ENCODE measurements around the gene KIAA0586. TPM values are rescaled to one million over a fixed set of nuclear protein-coding genes. Genes with fewer than 3 reads are reported as not detected.

Gene KIAA0586
- polyA plus RNA-seq (2013, experiment 1 of 2) = 7.9 TPM
- polyA plus RNA-seq (2013, experiment 2 of 2) = 7.7 TPM

DNA sequence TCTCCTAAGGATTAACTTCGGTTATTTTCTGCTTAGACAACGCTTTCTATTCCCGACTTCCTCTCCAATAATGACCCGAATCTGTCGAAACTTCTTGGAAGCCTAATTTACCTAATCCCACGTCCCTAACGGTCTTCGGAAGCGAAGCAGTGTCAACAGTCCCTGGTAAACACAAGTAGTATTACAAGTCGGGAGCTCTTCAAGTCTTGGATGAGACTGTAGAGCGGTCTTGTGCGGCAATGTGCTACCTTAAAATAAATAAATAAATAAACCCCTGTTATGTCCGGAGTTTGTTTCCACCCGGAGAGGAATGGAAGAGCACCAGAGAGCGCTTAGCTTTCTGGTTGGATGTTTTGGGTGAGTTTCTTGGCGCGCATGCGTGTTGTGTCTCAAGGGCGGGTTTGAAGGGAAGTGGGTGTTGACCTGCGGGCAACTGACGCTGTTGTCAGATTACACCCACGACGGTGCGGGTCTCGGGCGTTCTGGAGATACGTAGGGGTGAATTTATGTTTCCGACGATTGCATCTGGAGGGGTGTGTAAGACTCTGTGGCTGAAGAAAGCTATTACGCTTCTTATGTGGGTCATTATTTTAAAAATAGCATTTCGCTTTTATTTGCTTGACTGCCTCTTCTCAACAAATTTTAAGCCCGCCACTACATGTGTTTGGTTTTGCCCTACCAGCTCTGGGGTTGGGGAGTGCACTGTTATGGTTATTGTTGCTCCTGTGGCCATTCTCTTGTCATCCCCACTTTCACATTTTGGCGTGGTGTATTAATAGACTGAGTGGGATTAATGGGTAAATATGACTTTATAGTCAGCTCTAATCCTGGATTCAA, at the start of gene KIAA0586, which contains the start of gene TIMM9:
Gene KIAA0586 (plus strand): TSS at position 439 of the 837 bp plus-strand sequence. CDS start 546 bp downstream, outside the sequence.
Gene TIMM9 (minus strand): TSS at position 251 of the 837 bp plus-strand sequence. CDS start 15,586 bp downstream, outside the sequence.
- no peak within 1 kb of the TSS for H2BK5ac ChIP-seq (ENCODE audit: low read depth, low read length, poor library complexity, severe bottlenecking)
- peak within 1 kb of the TSS in 1 of 2 experiments; percentile 54 for H3K4ac ChIP-seq (ENCODE audit: low read depth in 1 of 2, low read length in 2 of 2)
- H3K4me1 ChIP-seq (ENCODE audit: control insufficient read depth, insufficient read depth, low read depth, low read length) = peaks cover 1% of the 10 kb centered on the region
- no peaks in the 10 kb centered on the region for H3K27me3 ChIP-seq (ENCODE audit: control insufficient read depth in 1 of 2, insufficient read depth in 1 of 2, low read length in 2 of 2)
- H3K4me3 ChIP-seq (ENCODE audit: insufficient read depth in 1 of 2, low read depth in 1 of 2, low read length in 2 of 2) = peak within 1 kb of the TSS; percentile 86 to 90
- no peak within 1 kb of the TSS for H4K91ac ChIP-seq (ENCODE audit: low read length)
- peak; percentile 99 for DNase-seq
- peak within 1 kb of the TSS in 1 of 2 experiments; percentile 89 for H3K14ac ChIP-seq (ENCODE audit: low read length in 2 of 2)
- no peak within 1 kb of the TSS for H2BK15ac ChIP-seq (ENCODE audit: low read depth, poor library complexity, severe bottlenecking)
- no peaks in the 10 kb centered on the region for H3K9me3 ChIP-seq (ENCODE audit: control insufficient read depth, low read length)
- H2AK5ac ChIP-seq (ENCODE audit: low read length, severe bottlenecking) = no peak within 1 kb of the TSS
- H3K79me1 ChIP-seq (replicated peaks; ENCODE audit: low read length, poor library complexity, severe bottlenecking) = peaks cover 6% of the 10 kb centered on the region
- no peak within 1 kb of the TSS for H2BK12ac ChIP-seq (ENCODE audit: low read length in 2 of 2)
- WGBS = under 1% methylated on average over 21 of the region's 33 CpGs
- H3K36me3 ChIP-seq (ENCODE audit: control insufficient read depth in 1 of 2, insufficient read depth in 2 of 2, low read depth in 1 of 2, low read length in 2 of 2) = peaks cover 0 to 35% of the 10 kb centered on the region in 2 experiments
- peak within 1 kb of the TSS; percentile 89 for H4K8ac ChIP-seq (ENCODE audit: low read length)
- H3K4me2 ChIP-seq (ENCODE audit: low read length, poor library complexity, severe bottlenecking) = peak within 1 kb of the TSS; percentile 89
- peak within 1 kb of the TSS; percentile 37 to 74 for H3K18ac ChIP-seq (ENCODE audit: low read depth in 1 of 2, low read length in 2 of 2)
- peak within 1 kb of the TSS; percentile 97 for H3K27ac ChIP-seq (ENCODE audit: low read length, poor library complexity, severe bottlenecking)
- peak within 1 kb of the TSS; percentile 7 for H2AFZ ChIP-seq (ENCODE audit: low read depth, low read length)
- H2BK120ac ChIP-seq (ENCODE audit: low read depth, low read length) = peak within 1 kb of the TSS; percentile 24
- H3K23ac ChIP-seq (ENCODE audit: low read length in 2 of 2) = no peak within 1 kb of the TSS
- peak within 1 kb of the TSS; percentile 99 for H3K9ac ChIP-seq (ENCODE audit: low read length)

DNA sequence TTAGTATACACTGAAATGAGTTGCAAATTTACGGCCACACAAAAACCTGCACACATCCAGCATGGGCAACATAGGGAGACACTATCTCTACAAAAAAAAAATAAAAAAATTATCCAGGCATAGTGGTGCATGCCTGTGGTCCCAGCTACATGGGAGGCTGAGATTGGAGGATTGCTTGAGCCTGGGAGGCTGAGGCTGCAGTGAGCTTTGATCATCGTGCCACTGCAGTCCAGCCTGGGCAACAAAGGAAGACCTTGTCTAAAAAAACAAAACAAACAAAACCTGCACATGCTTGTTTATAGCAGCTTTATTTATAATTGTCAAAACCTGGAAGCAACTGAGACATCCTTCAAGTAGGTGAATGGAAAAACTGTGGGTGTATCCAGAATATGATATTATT, 36.7 kb upstream of the KIAA0586 start:
- WGBS = 96% methylated on average over 2 of the region's 2 CpGs

DNA sequence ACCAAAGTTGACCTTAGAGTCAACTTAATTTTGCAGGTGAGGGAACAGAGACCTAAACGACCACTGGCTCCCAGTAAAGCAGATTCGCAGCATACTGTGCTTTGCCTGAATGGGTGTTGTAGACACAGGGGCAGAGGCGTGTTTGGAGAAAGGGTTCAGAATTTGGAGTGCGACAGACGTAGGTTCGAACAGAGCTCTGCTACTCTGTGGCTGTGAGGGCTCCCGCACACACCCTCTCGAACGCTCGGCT, 32.0 kb upstream of the KIAA0586 start:
- 6% methylated on average over 10 of the region's 10 CpGs for WGBS
- H2BK12ac ChIP-seq (ENCODE audit: low read length in 2 of 2) = no peak overlapping the region
- no peak overlapping the region for H4K91ac ChIP-seq (ENCODE audit: low read length)
- no peaks in the 10 kb centered on the region for H3K79me1 ChIP-seq (replicated peaks; ENCODE audit: low read length, poor library complexity, severe bottlenecking)
- peak overlapping the region in 1 of 2 experiments; percentile 0 for H3K14ac ChIP-seq (ENCODE audit: low read length in 2 of 2)
- peak overlapping the region; percentile 59 to 75 for H3K4me3 ChIP-seq (ENCODE audit: insufficient read depth in 1 of 2, low read depth in 1 of 2, low read length in 2 of 2)
- H3K18ac ChIP-seq (ENCODE audit: low read depth in 1 of 2, low read length in 2 of 2) = peak overlapping the region; percentile 13 to 42
- peak overlapping the region; percentile 79 for H3K9ac ChIP-seq (ENCODE audit: low read length)
- H3K23ac ChIP-seq (ENCODE audit: low read length in 2 of 2) = no peak overlapping the region
- no peak overlapping the region for H2BK15ac ChIP-seq (ENCODE audit: low read depth, poor library complexity, severe bottlenecking)
- no peaks in the 10 kb centered on the region for H3K36me3 ChIP-seq (ENCODE audit: control insufficient read depth in 1 of 2, insufficient read depth in 2 of 2, low read depth in 1 of 2, low read length in 2 of 2)
- H3K9me3 ChIP-seq (ENCODE audit: control insufficient read depth, low read length) = no peaks in the 10 kb centered on the region
- H3K4me2 ChIP-seq (ENCODE audit: low read length, poor library complexity, severe bottlenecking) = peak overlapping the region; percentile 95
- peak overlapping the region; percentile 84 for H2AFZ ChIP-seq (ENCODE audit: low read depth, low read length)
- no peak for DNase-seq
- peak overlapping the region; percentile 93 for H4K8ac ChIP-seq (ENCODE audit: low read length)
- H2BK5ac ChIP-seq (ENCODE audit: low read depth, low read length, poor library complexity, severe bottlenecking) = no peak overlapping the region
- H3K4ac ChIP-seq (ENCODE audit: low read depth in 1 of 2, low read length in 2 of 2) = peak overlapping the region in 1 of 2 experiments; percentile 34
- H2AK5ac ChIP-seq (ENCODE audit: low read length, severe bottlenecking) = no peak overlapping the region
- no peaks in the 10 kb centered on the region for H3K27me3 ChIP-seq (ENCODE audit: control insufficient read depth in 1 of 2, insufficient read depth in 1 of 2, low read length in 2 of 2)
- no peak overlapping the region for H2BK120ac ChIP-seq (ENCODE audit: low read depth, low read length)
- peaks cover 9% of the 10 kb centered on the region for H3K4me1 ChIP-seq (ENCODE audit: control insufficient read depth, insufficient read depth, low read depth, low read length)
- H3K27ac ChIP-seq (ENCODE audit: low read length, poor library complexity, severe bottlenecking) = no peak overlapping the region

More for the DNA sequence above, 36.7 kb upstream of the KIAA0586 start:
- Histone ChIP-seq H3K27me3 (ENCODE audit: control insufficient read depth in 1 of 2, insufficient read depth in 1 of 2, low read length in 2 of 2) (no peaks in the 10 kb centered on the region), H3K4me3 (ENCODE audit: insufficient read depth in 1 of 2, low read depth in 1 of 2, low read length in 2 of 2) (no peak overlapping the region), H3K14ac (ENCODE audit: low read length in 2 of 2) (no peak overlapping the region), H3K4me1 (ENCODE audit: control insufficient read depth, insufficient read depth, low read depth, low read length) (peaks cover 3% of the 10 kb centered on the region), H3K27ac (ENCODE audit: low read length, poor library complexity, severe bottlenecking) (no peak overlapping the region), H2AK5ac (ENCODE audit: low read length, severe bottlenecking) (no peak overlapping the region), H3K36me3 (ENCODE audit: control insufficient read depth in 1 of 2, insufficient read depth in 2 of 2, low read depth in 1 of 2, low read length in 2 of 2) (peaks cover 0 to 3% of the 10 kb centered on the region in 2 experiments), H3K79me1 (replicated peaks; ENCODE audit: low read length, poor library complexity, severe bottlenecking) (no peaks in the 10 kb centered on the region), H3K18ac (ENCODE audit: low read depth in 1 of 2, low read length in 2 of 2) (no peak overlapping the region), H3K9ac (ENCODE audit: low read length) (no peak overlapping the region), H2BK12ac (ENCODE audit: low read length in 2 of 2) (no peak overlapping the region), H2AFZ (ENCODE audit: low read depth, low read length) (no peak overlapping the region), H4K91ac (ENCODE audit: low read length) (no peak overlapping the region), H2BK15ac (ENCODE audit: low read depth, poor library complexity, severe bottlenecking) (no peak overlapping the region), H4K8ac (ENCODE audit: low read length) (no peak overlapping the region), H3K4ac (ENCODE audit: low read depth in 1 of 2, low read length in 2 of 2) (no peak overlapping the region), H2BK120ac (ENCODE audit: low read depth, low read length) (no peak overlapping the region), H3K9me3 (ENCODE audit: control insufficient read depth, low read length) (no peaks in the 10 kb centered on the region), H3K23ac (ENCODE audit: low read length in 2 of 2) (no peak overlapping the region), H3K4me2 (ENCODE audit: low read length, poor library complexity, severe bottlenecking) (no peak overlapping the region), H2BK5ac (ENCODE audit: low read depth, low read length, poor library complexity, severe bottlenecking) (no peak overlapping the region)
- no peak for DNase-seq

All from mesenchymal stem cell (in vitro differentiated cells and primary cell).